OCI-LY1 (cell line): ENCODE results near the gene CELSR1.

Experiments used
- EZH2 ChIP-seq: fragments of 200-600 bp; sonication (generic), shearing (Covaris generic); IDR thresholded peaks from 2 replicates; pipeline ENCODE4 v1.8.0; 2017; ENCODE audit warnings: borderline replicate concordance, mixed run types, mild to moderate bottlenecking, antibody characterized with exemption, low read length, moderate library complexity, mixed read lengths
- TF ChIP-seq, protein P1 (sequence below): fragments of 200-600 bp; sonication (generic), shearing (Covaris generic); IDR thresholded peaks from 2 replicates; pipeline ENCODE4 v1.5.1; 2017; ENCODE audit warnings: mild to moderate bottlenecking, antibody characterized with exemption, low read length, moderate library complexity, mixed read lengths

DNA sequence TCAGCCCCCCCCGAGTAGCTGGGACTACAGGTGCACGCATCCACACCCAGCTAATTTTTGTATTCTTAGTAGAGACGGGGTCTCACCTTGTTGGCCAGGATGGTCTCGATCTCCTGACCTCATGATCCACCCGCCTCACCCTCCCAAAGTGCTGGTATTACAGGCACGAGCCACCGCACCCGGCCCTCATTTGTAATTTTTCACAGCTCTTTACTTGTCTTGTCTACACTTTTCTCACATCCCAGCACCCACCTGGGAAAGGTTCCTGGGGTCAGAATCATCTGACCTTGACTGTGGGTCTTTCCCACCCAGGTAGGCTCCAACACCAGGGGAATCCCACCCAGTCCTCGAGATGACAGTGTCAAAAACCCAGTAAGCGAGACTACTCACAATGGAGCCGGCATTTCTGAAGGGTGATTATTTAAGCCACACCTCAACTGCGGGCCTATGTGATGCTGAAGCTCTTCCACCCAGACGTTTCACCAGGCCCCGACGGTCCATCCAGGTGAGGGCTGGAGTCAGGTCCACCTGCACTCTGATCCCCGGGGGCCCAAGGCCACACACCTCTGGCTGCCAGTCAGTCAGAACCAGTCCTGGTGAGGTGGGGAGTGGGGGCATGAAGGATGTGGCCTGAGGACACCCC, 23.4 kb downstream of the CELSR1 start:
- no peak for TF ChIP-seq EZH2
- TF ChIP-seq, protein P1, sequence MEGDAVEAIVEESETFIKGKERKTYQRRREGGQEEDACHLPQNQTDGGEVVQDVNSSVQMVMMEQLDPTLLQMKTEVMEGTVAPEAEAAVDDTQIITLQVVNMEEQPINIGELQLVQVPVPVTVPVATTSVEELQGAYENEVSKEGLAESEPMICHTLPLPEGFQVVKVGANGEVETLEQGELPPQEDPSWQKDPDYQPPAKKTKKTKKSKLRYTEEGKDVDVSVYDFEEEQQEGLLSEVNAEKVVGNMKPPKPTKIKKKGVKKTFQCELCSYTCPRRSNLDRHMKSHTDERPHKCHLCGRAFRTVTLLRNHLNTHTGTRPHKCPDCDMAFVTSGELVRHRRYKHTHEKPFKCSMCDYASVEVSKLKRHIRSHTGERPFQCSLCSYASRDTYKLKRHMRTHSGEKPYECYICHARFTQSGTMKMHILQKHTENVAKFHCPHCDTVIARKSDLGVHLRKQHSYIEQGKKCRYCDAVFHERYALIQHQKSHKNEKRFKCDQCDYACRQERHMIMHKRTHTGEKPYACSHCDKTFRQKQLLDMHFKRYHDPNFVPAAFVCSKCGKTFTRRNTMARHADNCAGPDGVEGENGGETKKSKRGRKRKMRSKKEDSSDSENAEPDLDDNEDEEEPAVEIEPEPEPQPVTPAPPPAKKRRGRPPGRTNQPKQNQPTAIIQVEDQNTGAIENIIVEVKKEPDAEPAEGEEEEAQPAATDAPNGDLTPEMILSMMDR: no peak
